ENCODE measurements around the gene TPSG1. TPM values are rescaled to one million over a fixed set of nuclear protein-coding genes. Genes with fewer than 3 reads are reported as not detected.
A peak's percentile ranks its signal among the peaks of the same experiment; 100 is the strongest.

Gene TPSG1
- total and polyA plus RNA-seq, 2 of the 13 experiments (the other 11 are each of a cell fraction or from before 2014, with no cell fraction given): not detected

DNA sequence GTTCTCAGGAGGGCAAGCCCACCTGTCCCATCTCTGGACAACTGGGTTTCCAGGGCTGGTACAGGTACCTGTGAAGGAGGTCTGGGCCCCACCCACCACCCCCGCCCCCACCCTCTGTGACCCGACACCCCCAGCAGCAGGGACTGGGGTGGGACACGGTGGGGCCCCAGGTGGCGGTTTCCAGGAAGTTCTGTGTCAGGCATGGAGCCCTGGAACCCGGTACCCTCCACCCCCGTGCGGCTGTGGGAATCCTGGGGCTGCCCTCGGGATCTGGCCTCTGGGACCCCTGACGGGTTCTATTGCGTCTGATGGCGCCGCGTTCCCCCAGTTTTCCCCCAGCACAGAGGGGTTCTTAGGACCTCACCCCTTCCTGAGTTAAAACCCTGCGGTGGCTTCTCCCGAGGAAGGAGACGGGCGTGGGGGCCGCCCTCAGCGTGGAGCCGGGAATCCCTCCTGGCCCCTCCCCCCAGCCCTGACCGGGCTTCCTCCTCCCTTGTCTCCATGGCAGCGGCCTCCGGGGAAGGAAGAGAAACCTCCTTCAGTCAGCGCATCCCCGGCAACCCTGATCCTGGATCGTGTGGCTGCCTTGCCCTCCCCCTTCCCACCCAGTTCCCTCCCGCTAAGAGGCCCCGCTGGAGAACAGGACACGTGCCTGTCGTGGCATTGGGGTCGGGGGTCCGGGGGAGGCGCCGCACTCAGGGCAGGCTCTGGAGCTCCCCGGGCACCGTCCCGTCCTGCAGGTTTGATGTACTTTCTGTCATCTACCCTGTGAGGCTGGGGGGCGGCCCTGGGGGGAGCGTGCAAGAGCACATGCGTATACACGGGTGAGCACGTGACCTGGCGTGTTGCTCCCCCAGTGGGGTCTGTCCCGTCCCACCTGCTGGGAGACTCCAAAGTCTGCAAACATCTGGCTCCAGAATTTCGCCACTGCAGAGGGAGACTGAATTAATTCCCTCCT is 41.8 kb downstream of the TPSG1 start:
- H3K27me3 ChIP-seq (ENCODE audit: control insufficient read depth in 1 of 2, insufficient read depth in 2 of 2, low read length in 2 of 2): peaks cover 0 to 30% of the 10 kb centered on the region in 2 experiments; a peak in 3 of 5 replicates
- no TSS peak for BruUV-seq (replicated peaks)
- no peak overlapping the region for H3K4me2 ChIP-seq (ENCODE audit: low read depth, low read length)
- H3K9ac ChIP-seq (ENCODE audit: insufficient read depth, low read depth, low read length): no peak overlapping the region
- H2AFZ ChIP-seq (ENCODE audit: low read length): no peak overlapping the region
- H3K36me3 ChIP-seq (replicated peaks in 1 of 2; ENCODE audit: control insufficient read depth in 1 of 2, insufficient read depth in 2 of 2, low read length in 2 of 2): no peaks in the 10 kb centered on the region
- DNase-seq (ENCODE audit: low spot score) (no peak), FAIRE-seq (no peak), ATAC-seq (no peak)
- POLR2A ChIA-PET: interaction anchor here (0.6 kb wide), 1 partner anchor 495 kb away, joined by 3 read pairs; the partner anchor contains the start of gene JPT2
- no peaks in the 10 kb centered on the region for H3K79me2 ChIP-seq (ENCODE audit: insufficient read depth, low read length)
- H3K4me1 ChIP-seq (ENCODE audit: insufficient read depth, low read length): peaks cover 25% of the 10 kb centered on the region
- 0 out of 2 replicates have a peak, but pooled peaks cover 4% of the 10 kb centered on the region for H4K20me1 ChIP-seq (ENCODE audit: insufficient read depth, low read length)
- WGBS (ENCODE audit: low lambda C conversion rate): 44% methylated on average over 22 of the region's 45 CpGs
- intact Hi-C loops (cut with micrococcal nuclease; ENCODE audit: unreplicated experiment) (no loop called here), in situ Hi-C loops (cut with HindIII; ENCODE audit: extremely low pct_ligation_motif_present, low pct_unique_long_range_greater_than_20kb) (no loop called here)
- H3K27ac ChIP-seq (ENCODE audit: extremely low read length, insufficient read depth, low read length): no peak overlapping the region
- CTCF ChIA-PET (ENCODE audit: low intra/inter-chr PET ratio, low total read pairs): interaction anchor here (0.6 to 2.3 kb wide), 3 partner anchors 11 to 77 kb away, joined by 3 to 10 read pairs (median 6); no protein-coding TSS in a partner anchor
- no peak overlapping the region for H3K4me3 ChIP-seq (replicated peaks in 1 of 3; ENCODE audit: insufficient read depth in 1 of 3, low read depth in 2 of 3, low read length in 3 of 3)
- TF ChIP-seq, protein P1, sequence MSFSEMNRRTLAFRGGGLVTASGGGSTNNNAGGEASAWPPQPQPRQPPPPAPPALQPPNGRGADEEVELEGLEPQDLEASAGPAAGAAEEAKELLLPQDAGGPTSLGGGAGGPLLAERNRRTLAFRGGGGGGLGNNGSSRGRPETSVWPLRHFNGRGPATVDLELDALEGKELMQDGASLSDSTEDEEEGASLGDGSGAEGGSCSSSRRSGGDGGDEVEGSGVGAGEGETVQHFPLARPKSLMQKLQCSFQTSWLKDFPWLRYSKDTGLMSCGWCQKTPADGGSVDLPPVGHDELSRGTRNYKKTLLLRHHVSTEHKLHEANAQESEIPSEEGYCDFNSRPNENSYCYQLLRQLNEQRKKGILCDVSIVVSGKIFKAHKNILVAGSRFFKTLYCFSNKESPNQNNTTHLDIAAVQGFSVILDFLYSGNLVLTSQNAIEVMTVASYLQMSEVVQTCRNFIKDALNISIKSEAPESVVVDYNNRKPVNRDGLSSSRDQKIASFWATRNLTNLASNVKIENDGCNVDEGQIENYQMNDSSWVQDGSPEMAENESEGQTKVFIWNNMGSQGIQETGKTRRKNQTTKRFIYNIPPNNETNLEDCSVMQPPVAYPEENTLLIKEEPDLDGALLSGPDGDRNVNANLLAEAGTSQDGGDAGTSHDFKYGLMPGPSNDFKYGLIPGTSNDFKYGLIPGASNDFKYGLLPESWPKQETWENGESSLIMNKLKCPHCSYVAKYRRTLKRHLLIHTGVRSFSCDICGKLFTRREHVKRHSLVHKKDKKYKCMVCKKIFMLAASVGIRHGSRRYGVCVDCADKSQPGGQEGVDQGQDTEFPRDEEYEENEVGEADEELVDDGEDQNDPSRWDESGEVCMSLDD (CRISPR knock-in tag; IDR thresholded peaks at IDR 0.05; ENCODE audit: borderline replicate concordance): no peak
- TF ChIP-seq, protein P2, sequence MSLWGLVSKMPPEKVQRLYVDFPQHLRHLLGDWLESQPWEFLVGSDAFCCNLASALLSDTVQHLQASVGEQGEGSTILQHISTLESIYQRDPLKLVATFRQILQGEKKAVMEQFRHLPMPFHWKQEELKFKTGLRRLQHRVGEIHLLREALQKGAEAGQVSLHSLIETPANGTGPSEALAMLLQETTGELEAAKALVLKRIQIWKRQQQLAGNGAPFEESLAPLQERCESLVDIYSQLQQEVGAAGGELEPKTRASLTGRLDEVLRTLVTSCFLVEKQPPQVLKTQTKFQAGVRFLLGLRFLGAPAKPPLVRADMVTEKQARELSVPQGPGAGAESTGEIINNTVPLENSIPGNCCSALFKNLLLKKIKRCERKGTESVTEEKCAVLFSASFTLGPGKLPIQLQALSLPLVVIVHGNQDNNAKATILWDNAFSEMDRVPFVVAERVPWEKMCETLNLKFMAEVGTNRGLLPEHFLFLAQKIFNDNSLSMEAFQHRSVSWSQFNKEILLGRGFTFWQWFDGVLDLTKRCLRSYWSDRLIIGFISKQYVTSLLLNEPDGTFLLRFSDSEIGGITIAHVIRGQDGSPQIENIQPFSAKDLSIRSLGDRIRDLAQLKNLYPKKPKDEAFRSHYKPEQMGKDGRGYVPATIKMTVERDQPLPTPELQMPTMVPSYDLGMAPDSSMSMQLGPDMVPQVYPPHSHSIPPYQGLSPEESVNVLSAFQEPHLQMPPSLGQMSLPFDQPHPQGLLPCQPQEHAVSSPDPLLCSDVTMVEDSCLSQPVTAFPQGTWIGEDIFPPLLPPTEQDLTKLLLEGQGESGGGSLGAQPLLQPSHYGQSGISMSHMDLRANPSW (CRISPR knock-in tag; IDR thresholded peaks at IDR 0.05; ENCODE audit: borderline replicate concordance): no peak
- TF ChIP-seq CBFB (CRISPR knock-in tag; IDR thresholded peaks at IDR 0.05): no peak
- no peak for TF ChIP-seq ZFP36 (IDR thresholded peaks at IDR 0.05; ENCODE audit: borderline replicate concordance, low read depth, low read length, partially characterized antibody)
- TF ChIP-seq, protein P3, sequence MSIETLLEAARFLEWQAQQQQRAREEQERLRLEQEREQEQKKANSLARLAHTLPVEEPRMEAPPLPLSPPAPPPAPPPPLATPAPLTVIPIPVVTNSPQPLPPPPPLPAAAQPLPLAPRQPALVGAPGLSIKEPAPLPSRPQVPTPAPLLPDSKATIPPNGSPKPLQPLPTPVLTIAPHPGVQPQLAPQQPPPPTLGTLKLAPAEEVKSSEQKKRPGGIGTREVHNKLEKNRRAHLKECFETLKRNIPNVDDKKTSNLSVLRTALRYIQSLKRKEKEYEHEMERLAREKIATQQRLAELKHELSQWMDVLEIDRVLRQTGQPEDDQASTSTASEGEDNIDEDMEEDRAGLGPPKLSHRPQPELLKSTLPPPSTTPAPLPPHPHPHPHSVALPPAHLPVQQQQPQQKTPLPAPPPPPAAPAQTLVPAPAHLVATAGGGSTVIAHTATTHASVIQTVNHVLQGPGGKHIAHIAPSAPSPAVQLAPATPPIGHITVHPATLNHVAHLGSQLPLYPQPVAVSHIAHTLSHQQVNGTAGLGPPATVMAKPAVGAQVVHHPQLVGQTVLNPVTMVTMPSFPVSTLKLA (IDR thresholded peaks at IDR 0.05): peak; percentile 71
- TF ChIP-seq MXI1 (IDR thresholded peaks at IDR 0.05; ENCODE audit: borderline replicate concordance, low read depth, low read length): 0 out of 3 replicates have a peak, but pooled peaks have one; percentile 16
- no peaks in the 10 kb centered on the region for H3K9me3 ChIP-seq (ENCODE audit: low read length)

Data from HepG2 (cell line).